ENCODE results near the gene QRICH2. TPM values are rescaled to one million over a fixed set of nuclear protein-coding genes. Genes with fewer than 3 reads are reported as not detected.

QRICH2 gene
- total RNA-seq, 1 donor from 2014 or later: 2.1 TPM

DNA sequence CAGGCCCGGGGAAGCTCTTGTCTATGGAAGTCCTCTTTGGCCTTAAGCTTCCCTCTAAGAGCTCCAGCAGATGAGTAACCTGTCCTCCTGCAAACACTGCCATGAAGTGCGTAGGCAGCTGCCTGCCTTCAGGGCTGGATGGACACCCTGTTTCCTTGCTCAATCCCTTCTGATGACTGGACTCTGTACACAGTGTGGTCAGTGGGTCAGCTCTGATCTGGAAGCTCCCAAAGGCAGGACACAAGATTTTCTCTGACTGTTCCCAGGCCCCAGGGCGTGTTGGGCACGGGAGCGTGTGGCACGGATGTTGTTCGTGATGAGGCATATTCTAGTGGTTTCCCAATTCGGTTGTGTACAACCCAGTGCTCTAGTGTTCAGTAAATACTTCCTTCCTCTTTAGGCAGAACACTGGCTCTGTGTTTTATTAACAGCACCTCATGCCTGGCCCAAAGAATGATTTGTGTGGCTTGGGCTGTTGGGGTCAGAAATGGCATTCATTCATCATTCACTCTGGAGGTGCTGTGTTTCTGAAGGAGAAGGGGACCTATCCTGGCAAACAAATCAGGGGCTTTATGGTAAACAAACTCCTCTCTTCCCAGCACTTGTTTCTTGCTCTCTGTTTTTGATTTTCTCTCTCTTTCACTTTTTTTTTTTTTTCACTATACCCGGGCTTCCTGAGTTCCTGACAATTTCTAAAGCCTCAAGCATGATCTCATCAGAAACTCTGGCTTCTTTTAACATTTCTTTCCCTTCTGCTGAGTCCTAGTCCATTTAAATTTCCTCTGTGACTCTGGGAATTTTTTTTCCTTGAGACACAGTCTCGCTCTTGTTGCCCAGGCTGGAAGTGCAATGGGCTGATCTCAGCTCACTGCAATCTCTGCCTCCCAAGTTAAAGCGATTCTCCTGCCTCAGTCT is 55.8 kb downstream of the QRICH2 start:
- Histone ChIP-seq H3K36me3 (ENCODE audit: control insufficient read depth, insufficient read depth, low read length) (no peaks in the 10 kb centered on the region), H3K27me3 (ENCODE audit: control insufficient read depth, insufficient read depth, low read length) (peaks cover 1% of the 10 kb centered on the region), H3K4me3 (ENCODE audit: low read depth, low read length) (no peak overlapping the region)
- TF ChIP-seq, protein P1, sequence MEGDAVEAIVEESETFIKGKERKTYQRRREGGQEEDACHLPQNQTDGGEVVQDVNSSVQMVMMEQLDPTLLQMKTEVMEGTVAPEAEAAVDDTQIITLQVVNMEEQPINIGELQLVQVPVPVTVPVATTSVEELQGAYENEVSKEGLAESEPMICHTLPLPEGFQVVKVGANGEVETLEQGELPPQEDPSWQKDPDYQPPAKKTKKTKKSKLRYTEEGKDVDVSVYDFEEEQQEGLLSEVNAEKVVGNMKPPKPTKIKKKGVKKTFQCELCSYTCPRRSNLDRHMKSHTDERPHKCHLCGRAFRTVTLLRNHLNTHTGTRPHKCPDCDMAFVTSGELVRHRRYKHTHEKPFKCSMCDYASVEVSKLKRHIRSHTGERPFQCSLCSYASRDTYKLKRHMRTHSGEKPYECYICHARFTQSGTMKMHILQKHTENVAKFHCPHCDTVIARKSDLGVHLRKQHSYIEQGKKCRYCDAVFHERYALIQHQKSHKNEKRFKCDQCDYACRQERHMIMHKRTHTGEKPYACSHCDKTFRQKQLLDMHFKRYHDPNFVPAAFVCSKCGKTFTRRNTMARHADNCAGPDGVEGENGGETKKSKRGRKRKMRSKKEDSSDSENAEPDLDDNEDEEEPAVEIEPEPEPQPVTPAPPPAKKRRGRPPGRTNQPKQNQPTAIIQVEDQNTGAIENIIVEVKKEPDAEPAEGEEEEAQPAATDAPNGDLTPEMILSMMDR (IDR thresholded peaks at IDR 0.05; ENCODE audit: insufficient read depth, low read length, severe bottlenecking): no peak
- DNase-seq (ENCODE audit: low read depth): peak; percentile 98
- peak; percentile 98 for FAIRE-seq

DNA sequence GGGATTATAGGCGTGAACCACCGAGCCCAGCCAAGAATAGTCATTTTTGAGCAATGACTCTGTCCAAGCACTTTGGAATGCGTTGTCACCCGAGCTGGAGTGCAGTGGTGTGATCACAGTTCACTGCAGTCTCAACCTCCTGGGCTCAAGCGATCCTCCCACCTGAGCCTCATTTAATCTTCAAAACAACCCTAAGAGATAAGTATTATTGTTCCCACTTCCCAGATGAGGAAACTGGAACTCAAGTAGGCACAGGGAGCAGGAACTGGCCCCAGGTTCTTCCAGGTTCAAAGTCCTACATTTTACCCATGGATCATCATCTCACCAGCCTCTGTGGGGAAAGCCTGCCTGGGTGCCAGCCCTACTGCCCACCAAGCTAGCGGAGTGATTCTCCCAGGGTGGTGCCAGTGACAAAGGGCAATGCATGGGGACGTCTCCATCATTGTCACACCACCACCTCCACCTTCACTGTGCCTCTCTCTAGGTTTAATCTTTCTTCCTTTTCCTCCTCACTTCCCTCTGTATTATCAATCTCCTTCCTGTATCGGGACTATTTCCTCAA is 56.5 kb downstream of the QRICH2 start:
- no peak overlapping the region for H3K4me3 ChIP-seq (ENCODE audit: low read depth, low read length)
- DNase-seq (ENCODE audit: low read depth): no peak
- TF ChIP-seq, protein P1 (IDR thresholded peaks at IDR 0.05; ENCODE audit: insufficient read depth, low read length, severe bottlenecking): no peak
- no peak for FAIRE-seq
- peaks cover 3% of the 10 kb centered on the region for H3K27me3 ChIP-seq (ENCODE audit: control insufficient read depth, insufficient read depth, low read length)
- no peaks in the 10 kb centered on the region for H3K36me3 ChIP-seq (ENCODE audit: control insufficient read depth, insufficient read depth, low read length)

DNA sequence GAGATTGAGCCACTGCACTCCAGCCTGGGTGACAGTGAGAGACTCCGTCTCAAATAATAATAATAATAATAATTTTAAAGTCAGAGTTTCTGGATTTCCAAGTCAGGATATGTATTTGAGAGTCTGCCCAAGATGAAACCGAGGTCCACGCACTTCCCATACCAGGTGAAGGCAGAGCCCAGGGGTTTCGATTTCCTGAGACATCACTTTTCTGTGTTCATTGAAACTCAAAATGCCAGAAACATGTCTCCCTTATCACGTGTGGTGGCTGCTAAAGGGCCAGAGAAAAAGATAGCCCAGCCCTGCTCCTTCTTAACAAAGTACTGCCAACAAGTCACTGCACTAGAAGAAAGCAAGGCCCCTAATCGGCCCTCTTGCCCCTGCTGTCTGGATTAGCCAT is 57.9 kb downstream of the QRICH2 start:
- Histone ChIP-seq H3K4me3 (ENCODE audit: low read depth, low read length) (no peak overlapping the region), H3K36me3 (ENCODE audit: control insufficient read depth, insufficient read depth, low read length) (no peaks in the 10 kb centered on the region), H3K27me3 (ENCODE audit: control insufficient read depth, insufficient read depth, low read length) (peaks cover 5% of the 10 kb centered on the region)
- DNase-seq (ENCODE audit: low read depth) (no peak), FAIRE-seq (no peak)
- TF ChIP-seq, protein P1 (IDR thresholded peaks at IDR 0.05; ENCODE audit: insufficient read depth, low read length, severe bottlenecking): no peak

DNA sequence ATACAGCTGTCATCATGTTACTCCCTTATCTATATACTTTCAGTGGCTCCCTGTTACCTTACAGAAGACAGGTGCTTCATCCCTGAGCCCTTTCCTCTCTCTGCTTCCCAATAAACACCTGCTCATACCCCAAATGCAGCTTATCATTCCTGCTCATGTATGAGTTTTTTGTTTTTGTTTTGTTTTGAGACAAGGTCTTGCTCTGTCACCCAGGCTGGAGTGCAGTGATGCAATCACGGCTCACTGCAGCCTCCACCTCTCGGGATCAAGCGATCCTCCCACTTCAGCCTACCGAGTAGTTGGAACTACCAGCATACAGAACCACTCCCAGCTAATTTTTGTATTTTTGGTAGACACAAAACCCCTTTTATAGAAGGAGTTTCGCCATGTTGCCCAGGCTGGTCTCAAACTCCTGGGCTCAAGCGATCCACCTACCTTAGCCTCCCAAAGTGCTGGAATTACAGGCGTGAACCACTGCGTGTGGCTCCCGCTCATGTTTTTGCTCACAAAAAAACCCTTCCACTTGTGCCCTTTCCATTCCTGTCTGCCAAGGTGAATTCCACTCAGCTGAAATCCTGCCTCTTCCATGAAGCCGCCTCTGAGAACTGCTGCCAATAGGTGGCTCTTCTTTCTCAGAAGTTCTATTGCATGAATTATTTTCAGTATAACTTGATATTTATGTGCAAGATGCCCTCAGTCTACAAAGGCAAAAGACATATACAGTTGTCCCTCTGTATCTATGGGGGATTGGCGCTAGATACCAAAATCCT is 59.9 kb downstream of the QRICH2 start:
- TF ChIP-seq, protein P1 (IDR thresholded peaks at IDR 0.05; ENCODE audit: insufficient read depth, low read length, severe bottlenecking): peak; percentile 19
- H3K36me3 ChIP-seq (ENCODE audit: control insufficient read depth, insufficient read depth, low read length): no peaks in the 10 kb centered on the region
- H3K4me3 ChIP-seq (ENCODE audit: low read depth, low read length): no peak overlapping the region
- H3K27me3 ChIP-seq (ENCODE audit: control insufficient read depth, insufficient read depth, low read length): peaks cover 14% of the 10 kb centered on the region
- no peak for FAIRE-seq
- peak; percentile 27 for DNase-seq (ENCODE audit: low read depth)

DNA sequence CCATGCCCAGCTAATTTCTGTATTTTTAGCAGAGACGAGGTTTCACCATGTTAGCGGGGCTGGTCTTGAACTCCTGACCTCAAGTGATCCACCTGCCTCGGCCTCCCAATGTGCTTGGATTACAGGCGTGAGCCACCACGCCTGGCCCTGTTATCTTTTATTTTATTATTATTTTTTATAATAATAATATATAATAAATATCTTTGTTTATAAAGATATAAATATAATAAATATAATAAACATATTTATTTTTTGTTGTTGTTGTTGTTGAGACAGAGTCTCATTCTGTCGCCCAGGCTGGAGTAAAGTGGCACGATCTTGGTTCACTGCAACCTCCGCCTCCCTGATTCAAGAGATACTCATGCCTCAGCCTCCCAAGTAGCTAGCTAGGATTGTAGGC is 60.8 kb downstream of the QRICH2 start:
- TF ChIP-seq, protein P1 (IDR thresholded peaks at IDR 0.05; ENCODE audit: insufficient read depth, low read length, severe bottlenecking): no peak
- H3K4me3 ChIP-seq (ENCODE audit: low read depth, low read length): no peak overlapping the region
- DNase-seq (ENCODE audit: low read depth): no peak
- no peaks in the 10 kb centered on the region for H3K36me3 ChIP-seq (ENCODE audit: control insufficient read depth, insufficient read depth, low read length)
- FAIRE-seq: no peak
- peaks cover 15% of the 10 kb centered on the region for H3K27me3 ChIP-seq (ENCODE audit: control insufficient read depth, insufficient read depth, low read length)
